Vagina (tissue), 2 donors: ENCODE data around the gene ZNF76.
"Not testable (repeated sequence)": the region's sequence is repeated elsewhere in the genome, so short reads cannot be mapped to it uniquely, and the experiment has no call there.

Experiments
- CTCF ChIP-seq, 3 experiments: fragments of 450-650 bp in 2 of 3; fragments of 200-600 bp in 1 of 3; sonication (generic) in 1 of 3; IDR thresholded peaks; one replicate each; pipeline ENCODE4 v1.5.1; 2017 to 2019; ENCODE audit warnings: antibody characterized with exemption in 3 of 3, mild to moderate bottlenecking in 2 of 3, moderate library complexity in 2 of 3
- POLR2AphosphoS5 ChIP-seq, 2 donors: sonication (generic); formaldehyde crosslinking; IDR thresholded peaks; one replicate each; pipeline ENCODE4 v1.9.0; 2017; ENCODE audit warnings: antibody characterized with exemption in 2 of 2, mild to moderate bottlenecking in 2 of 2, low read depth in 1 of 2; ENCODE audit not compliant: insufficient read depth in 1 of 2

- not testable (repeated sequence) for TF ChIP-seq CTCF (IDR thresholded peaks at IDR 0.05); POLR2AphosphoS5 (IDR thresholded peaks at IDR 0.05; ENCODE audit: insufficient read depth in 1 of 2, low read depth in 1 of 2)
Observed at GRCh38 chr6:35308543-35308942, 49.0 kb downstream of the ZNF76 start.
